Measurements from ENCODE around the gene SPHKAP.
A peak's percentile ranks its signal among the peaks of the same experiment; 100 is the strongest.

The SPHKAP gene

DNA sequence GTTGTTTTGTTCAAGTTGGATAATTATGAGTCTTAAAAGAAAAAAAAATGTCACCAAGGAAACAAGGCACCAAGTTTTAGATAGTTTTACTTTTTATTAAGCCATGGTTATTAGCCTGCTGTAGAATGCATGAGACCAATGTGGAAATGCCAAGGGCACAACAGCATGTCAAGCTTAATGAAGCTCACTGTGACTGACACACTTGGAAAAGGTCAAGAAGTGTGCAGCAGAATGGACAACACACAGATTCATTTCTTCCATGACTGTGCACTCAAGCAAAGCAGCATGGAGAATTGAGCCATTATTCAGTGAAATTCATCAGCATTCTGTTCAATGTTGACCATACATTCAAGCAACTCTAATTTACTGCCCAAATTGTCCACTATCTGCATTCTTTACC, 23.6 kb downstream of the SPHKAP start:
- no peaks in the 10 kb centered on the region for H3K9me3 ChIP-seq (ENCODE audit: insufficient read depth, low read length)
- no peak overlapping the region for H3K27ac ChIP-seq (ENCODE audit: low read length)
- H2AFZ ChIP-seq (ENCODE audit: low read depth, low read length): no peak overlapping the region
- no peaks in the 10 kb centered on the region for H3K27me3 ChIP-seq (ENCODE audit: low read depth, low read length)
- no peak overlapping the region for H3K9ac ChIP-seq (ENCODE audit: low read length)
- H3K36me3 ChIP-seq (replicated peaks; ENCODE audit: low read depth, low read length): no peaks in the 10 kb centered on the region
- no peak overlapping the region for H3K4me3 ChIP-seq (ENCODE audit: low read length)
- TF ChIP-seq EZH2phosphoT487 (IDR thresholded peaks at IDR 0.05; ENCODE audit: low read depth): no peak
- TF ChIP-seq, protein P1, sequence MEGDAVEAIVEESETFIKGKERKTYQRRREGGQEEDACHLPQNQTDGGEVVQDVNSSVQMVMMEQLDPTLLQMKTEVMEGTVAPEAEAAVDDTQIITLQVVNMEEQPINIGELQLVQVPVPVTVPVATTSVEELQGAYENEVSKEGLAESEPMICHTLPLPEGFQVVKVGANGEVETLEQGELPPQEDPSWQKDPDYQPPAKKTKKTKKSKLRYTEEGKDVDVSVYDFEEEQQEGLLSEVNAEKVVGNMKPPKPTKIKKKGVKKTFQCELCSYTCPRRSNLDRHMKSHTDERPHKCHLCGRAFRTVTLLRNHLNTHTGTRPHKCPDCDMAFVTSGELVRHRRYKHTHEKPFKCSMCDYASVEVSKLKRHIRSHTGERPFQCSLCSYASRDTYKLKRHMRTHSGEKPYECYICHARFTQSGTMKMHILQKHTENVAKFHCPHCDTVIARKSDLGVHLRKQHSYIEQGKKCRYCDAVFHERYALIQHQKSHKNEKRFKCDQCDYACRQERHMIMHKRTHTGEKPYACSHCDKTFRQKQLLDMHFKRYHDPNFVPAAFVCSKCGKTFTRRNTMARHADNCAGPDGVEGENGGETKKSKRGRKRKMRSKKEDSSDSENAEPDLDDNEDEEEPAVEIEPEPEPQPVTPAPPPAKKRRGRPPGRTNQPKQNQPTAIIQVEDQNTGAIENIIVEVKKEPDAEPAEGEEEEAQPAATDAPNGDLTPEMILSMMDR (IDR thresholded peaks at IDR 0.05; ENCODE audit: low read depth, low read length): no peak
- H3K79me2 ChIP-seq (ENCODE audit: low read length): no peaks in the 10 kb centered on the region
- H3K4me1 ChIP-seq (ENCODE audit: low read length): no peaks in the 10 kb centered on the region
- no peak overlapping the region for H3K4me2 ChIP-seq (ENCODE audit: low read length)
- no peaks in the 10 kb centered on the region for H4K20me1 ChIP-seq (ENCODE audit: insufficient read depth, low read length)

DNA sequence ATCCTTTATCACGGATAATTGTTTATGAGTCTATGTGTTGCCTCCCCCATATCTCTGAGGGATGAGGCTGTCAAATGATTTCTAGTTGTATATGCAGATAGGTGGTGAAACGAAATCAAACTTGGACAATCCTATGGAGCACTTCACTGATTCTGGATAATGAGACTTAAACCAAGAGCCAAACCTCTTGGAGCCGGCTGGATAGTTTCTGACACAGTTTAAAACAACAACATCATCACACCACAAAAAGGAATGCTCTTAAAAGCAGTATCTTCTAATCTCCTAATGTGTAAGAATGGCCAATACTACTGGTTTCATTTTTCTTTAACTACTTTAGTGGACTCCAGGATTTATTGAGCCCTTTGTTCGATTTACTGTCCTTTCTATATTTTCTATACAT, 36.5 kb downstream of the SPHKAP start:
- no peaks in the 10 kb centered on the region for H3K36me3 ChIP-seq (replicated peaks; ENCODE audit: low read depth, low read length)
- H3K4me2 ChIP-seq (ENCODE audit: low read length): no peak overlapping the region
- no peak overlapping the region for H3K9ac ChIP-seq (ENCODE audit: low read length)
- H3K27me3 ChIP-seq (ENCODE audit: low read depth, low read length): no peaks in the 10 kb centered on the region
- peaks cover 4% of the 10 kb centered on the region; the same call in 1 of the 2 replicates for H3K4me1 ChIP-seq (ENCODE audit: low read length)
- H4K20me1 ChIP-seq (ENCODE audit: insufficient read depth, low read length): no peaks in the 10 kb centered on the region
- no peak overlapping the region for H2AFZ ChIP-seq (ENCODE audit: low read depth, low read length)
- H3K4me3 ChIP-seq (ENCODE audit: low read length): no peak overlapping the region
- H3K9me3 ChIP-seq (ENCODE audit: insufficient read depth, low read length): no peaks in the 10 kb centered on the region
- H3K79me2 ChIP-seq (ENCODE audit: low read length): no peaks in the 10 kb centered on the region
- TF ChIP-seq, protein P1 (IDR thresholded peaks at IDR 0.05; ENCODE audit: low read depth, low read length): no peak
- TF ChIP-seq EZH2phosphoT487 (IDR thresholded peaks at IDR 0.05; ENCODE audit: low read depth): no peak
- H3K27ac ChIP-seq (ENCODE audit: low read length): no peak overlapping the region

DNA sequence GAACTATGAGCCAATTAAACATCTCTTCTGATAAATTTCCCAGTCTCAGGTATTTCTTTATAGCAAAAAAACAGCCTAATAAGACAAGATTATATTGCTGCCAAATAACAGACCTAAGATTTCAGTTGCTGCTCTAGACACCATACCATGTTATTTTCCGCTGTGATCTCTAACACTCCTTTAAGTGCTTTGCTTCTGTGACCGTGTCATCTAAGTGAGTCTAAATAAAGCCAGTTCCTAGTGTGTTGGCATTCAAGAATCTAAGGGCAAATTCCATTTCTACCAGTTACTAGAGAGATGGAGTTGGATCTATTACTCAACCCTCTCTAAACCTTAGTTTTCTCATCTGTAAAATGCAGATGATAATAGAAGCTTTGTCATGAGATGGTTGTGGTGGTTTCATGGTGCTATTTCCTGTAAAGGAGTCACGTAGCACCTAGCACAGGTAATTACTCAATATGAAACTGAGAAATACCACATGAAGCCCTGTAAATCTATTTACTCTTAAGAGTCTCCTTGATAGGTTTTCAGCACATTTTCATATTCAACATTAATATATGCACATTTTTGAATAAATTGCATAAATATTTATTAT, 40.5 kb downstream of the SPHKAP start:
- Histone ChIP-seq H3K36me3 (replicated peaks; ENCODE audit: low read depth, low read length) (no peaks in the 10 kb centered on the region), H3K27ac (ENCODE audit: low read length) (no peak overlapping the region), H3K4me1 (ENCODE audit: low read length) (peaks cover 4% of the 10 kb centered on the region; the same call in 1 of the 2 replicates), H3K79me2 (ENCODE audit: low read length) (no peaks in the 10 kb centered on the region), H2AFZ (ENCODE audit: low read depth, low read length) (no peak overlapping the region), H3K4me2 (ENCODE audit: low read length) (peak overlapping the region; percentile 13; the same call in 1 of the 2 replicates), H3K4me3 (ENCODE audit: low read length) (no peak overlapping the region), H3K27me3 (ENCODE audit: low read depth, low read length) (no peaks in the 10 kb centered on the region), H3K9me3 (ENCODE audit: insufficient read depth, low read length) (no peaks in the 10 kb centered on the region), H3K9ac (ENCODE audit: low read length) (no peak overlapping the region), H4K20me1 (ENCODE audit: insufficient read depth, low read length) (no peaks in the 10 kb centered on the region)
- TF ChIP-seq, protein P1 (IDR thresholded peaks at IDR 0.05; ENCODE audit: low read depth, low read length): no peak
- TF ChIP-seq EZH2phosphoT487 (IDR thresholded peaks at IDR 0.05; ENCODE audit: low read depth): no peak

DNA sequence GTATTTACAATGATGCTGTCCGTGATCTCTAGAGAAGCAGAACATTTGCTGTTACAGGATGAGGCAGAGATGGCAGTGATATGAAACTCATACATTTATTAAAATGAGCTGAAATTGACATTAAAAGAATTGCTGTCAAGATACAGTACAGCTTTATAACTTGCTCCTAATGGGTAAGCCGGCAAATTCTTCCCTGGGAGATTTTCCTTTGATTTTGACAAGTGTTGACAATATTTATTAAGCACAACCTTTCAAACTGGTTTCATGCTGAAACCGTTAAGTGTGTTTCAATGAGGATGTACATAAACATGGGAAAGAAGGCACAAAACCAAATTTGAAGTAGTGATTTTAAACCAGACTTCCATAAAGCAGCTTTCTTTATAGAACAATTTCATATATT, 45.5 kb downstream of the SPHKAP start:
- no peak for TF ChIP-seq EZH2phosphoT487 (IDR thresholded peaks at IDR 0.05; ENCODE audit: low read depth)
- TF ChIP-seq, protein P1 (IDR thresholded peaks at IDR 0.05; ENCODE audit: low read depth, low read length): no peak
- H3K27me3 ChIP-seq (ENCODE audit: low read depth, low read length): no peaks in the 10 kb centered on the region
- H3K9ac ChIP-seq (ENCODE audit: low read length): no peak overlapping the region
- no peak overlapping the region for H3K4me3 ChIP-seq (ENCODE audit: low read length)
- H3K4me2 ChIP-seq (ENCODE audit: low read length): no peak overlapping the region
- H3K27ac ChIP-seq (ENCODE audit: low read length): no peak overlapping the region
- H4K20me1 ChIP-seq (ENCODE audit: insufficient read depth, low read length): no peaks in the 10 kb centered on the region
- no peaks in the 10 kb centered on the region for H3K9me3 ChIP-seq (ENCODE audit: insufficient read depth, low read length)
- H3K4me1 ChIP-seq (ENCODE audit: low read length): peaks cover 2% of the 10 kb centered on the region; the same call in 1 of the 2 replicates
- no peaks in the 10 kb centered on the region for H3K79me2 ChIP-seq (ENCODE audit: low read length)
- no peaks in the 10 kb centered on the region for H3K36me3 ChIP-seq (replicated peaks; ENCODE audit: low read depth, low read length)
- no peak overlapping the region for H2AFZ ChIP-seq (ENCODE audit: low read depth, low read length)

Measured in OCI-LY3 (cell line).